ENCODE measurements around the gene BIRC2.
A peak's percentile ranks its signal among the peaks of the same experiment; 100 is the strongest.

BIRC2 gene

DNA sequence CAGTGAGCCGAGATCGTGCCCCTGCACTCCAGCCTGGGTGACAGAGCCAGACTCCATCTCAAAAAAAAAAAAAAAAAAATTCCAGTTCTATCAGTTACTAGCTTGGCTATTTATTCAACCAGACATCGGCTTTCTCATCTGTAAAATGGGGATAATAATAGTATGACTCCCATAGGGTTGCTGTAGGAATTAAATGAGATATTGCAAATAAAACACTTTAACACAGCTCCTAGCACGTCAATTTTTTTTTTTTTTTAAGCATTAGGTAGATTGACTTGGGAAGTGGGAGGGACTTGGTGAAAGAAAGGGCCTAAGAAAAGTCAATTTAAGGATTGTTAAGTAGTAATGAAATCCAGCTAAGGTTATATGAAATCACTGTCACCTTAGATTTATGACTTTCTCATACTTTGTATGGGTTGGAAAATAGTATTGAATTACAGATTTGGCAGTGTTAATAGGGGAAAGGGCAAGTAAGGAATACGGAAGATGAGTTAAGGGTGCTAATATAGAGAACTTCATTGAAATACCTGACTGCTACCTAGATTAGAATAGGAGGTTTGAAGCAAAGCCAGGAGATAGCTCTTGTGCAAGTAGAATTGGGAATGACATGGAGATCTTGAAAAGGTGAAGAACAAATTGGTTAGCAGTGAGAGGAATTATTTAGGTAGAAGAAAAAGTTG, 28.8 kb downstream of the BIRC2 start:
- DNase-seq (ENCODE audit: low read depth), result no peak

DNA sequence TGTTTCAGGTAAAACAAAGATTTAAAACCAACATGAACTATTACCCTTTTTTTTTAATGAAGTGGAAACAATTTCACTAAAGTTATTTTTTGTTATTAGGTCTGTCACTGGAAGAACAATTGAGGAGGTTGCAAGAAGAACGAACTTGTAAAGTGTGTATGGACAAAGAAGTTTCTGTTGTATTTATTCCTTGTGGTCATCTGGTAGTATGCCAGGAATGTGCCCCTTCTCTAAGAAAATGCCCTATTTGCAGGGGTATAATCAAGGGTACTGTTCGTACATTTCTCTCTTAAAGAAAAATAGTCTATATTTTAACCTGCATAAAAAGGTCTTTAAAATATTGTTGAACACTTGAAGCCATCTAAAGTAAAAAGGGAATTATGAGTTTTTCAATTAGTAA, 30.9 kb downstream of the BIRC2 start:
- no peak for DNase-seq (ENCODE audit: low read depth)

DNA sequence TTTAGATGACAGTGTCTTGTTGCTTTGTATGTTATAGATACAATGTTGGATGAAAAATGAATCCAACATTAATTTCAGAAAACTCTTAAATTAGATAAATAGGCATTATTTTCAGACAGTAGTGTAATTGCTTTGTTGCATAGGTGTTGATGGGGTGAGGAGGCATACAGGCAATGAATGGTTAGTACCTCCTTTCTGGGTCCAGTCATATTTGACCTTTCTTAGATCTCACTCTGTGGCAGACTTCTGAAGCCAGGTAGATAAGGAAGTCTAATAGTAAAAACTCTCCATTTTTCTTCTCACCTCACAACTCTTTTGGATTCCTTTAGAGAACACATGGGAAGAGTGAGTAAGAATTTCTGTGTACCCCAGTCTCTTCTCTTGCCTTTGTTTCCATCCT, 31.8 kb downstream of the BIRC2 start:
- DNase-seq (ENCODE audit: low read depth), result no peak

DNA sequence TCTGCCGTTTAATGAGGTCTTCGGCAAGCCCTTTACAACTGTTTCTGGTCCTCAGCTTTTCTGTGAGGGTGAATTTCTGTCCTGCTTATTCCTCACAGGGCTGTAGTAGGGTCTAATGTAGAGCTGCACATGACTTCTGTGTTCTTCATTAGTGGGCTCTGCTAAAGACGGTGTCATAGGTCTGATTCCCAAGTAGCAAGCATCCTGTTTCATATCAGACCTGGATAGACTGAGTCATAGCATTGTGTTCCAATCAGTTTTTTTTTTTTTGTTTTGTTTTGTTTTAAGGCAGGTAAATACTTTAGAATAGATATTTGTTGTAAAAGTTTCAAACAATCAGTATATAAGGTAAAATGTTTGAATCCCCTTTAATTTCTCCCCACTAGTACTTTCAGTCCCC, 35.4 kb downstream of the BIRC2 start:
- no peak for DNase-seq (ENCODE audit: low read depth)

DNA sequence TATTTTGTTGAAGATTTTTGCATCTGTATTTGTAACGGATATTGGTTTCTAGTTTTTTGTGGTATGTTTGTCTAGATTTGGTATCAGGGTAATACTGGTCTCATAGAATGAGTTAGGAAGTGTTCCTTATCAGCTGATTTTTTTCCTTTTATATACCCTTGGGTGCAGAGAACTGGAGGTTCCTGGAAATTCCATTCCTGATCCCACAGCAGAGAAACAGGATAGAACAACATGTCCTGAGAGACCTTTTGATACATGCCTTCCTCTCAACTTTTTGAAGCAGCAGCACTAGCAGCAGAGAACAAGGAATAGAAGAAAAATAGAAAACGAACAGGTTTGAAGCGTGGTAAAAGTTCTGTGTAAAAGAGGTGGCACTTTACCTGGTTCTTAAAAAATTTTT, 36.8 kb downstream of the BIRC2 start:
- no peak for DNase-seq (ENCODE audit: low read depth)

DNA sequence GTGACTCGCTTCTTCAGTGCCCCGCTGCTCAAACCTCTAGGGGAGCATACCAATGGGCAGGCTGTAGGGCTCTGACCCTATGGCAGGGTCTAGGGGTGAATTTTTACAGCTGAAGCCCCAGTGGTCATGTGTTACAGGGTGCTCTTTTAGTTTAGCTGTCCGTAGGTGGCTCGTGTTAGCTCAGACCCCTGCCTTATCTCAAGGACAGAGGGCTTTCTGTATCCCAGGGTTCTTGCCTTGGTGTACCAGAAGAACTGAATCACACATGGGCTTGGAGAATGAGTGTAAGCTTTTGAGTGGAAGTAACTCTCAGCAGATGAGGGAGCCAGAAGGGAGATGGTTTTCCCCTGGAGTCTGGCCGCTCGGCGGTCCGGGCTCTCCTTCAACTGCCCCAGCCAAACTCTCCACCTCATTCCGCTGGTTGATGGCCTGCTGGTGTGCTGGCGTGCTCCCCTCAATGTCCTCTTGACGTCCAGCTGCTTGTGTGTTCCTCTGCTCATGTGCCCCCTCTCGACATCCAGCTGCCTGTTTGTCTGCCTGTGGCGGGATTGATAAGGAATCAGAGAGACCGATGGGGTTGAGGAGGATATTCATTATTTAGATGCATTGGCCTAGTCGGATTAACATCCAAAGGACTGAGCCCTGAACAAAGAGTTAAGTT, 37.5 kb downstream of the BIRC2 start:
- no peak for DNase-seq (ENCODE audit: low read depth)

DNA sequence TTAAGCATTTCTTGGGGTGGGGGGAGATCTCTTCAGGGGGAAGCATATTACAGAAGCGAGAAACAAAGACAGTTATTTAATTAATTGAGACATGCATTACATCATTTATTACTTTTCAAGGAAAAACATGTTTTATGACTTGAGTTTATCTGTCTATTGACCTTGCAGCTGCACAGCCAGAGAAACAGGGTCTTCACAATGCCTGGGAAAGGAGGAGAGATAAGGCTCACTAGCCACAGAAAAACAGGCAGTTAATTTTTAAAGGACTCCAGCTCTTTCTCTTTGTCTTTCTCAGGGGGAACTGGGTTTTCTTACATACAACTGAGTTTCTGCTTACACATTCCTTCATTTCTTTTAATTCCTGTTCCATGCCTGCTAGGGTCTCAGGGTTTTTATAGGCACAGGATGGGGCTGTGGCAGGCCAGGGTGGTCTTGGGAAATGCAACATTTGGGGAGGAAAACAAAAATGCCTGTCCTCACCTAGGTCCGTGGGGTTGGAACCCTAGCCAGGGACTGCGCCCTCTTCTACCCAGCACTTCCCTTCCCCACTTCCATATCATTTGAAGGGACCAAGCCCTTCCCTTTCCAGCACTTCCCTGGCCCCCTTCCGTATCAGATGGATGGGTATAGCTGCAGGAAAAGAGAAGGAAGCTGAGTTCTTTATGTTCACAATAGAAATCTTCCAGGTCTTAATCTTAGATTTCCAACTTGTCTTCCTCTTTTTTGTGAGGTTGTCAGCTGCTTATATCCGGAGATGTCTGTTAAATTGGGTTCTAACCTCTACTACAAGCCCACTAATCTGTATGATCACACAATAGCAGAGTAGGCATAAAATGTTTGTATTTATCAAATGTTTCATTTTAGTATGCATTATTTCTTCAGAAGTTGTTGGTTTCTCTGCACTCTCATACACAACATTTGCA, 38.3 kb downstream of the BIRC2 start:
- DNase-seq (ENCODE audit: low read depth), result no peak

DNA sequence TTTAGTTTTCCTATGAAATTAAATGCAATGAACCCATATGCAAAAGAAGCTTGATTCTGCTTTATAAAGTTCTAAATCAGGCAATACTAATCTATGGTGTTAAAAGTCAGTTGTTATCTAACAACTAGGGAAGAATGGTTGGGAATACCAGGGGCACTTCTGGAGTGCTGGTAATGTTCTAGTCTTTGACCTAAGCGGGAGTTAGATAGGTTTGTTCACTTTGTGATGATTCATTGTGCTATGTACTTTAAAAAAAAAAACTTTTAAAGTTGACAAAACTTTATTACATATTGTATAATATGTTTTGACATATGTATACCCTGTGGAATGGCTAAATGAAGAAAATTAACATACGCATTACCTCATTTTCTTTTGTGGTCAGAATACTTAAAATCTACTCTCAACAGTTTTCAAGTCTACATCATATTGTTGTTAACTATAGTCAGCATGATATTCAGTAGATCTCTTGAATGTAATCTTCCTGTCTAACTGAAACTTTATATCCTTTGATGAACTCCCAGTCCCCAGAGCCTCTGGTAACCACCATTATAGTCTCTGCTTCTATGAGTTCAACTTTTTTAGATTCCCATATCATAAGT, 39.2 kb downstream of the BIRC2 start:
- no peak for DNase-seq (ENCODE audit: low read depth)

DNA sequence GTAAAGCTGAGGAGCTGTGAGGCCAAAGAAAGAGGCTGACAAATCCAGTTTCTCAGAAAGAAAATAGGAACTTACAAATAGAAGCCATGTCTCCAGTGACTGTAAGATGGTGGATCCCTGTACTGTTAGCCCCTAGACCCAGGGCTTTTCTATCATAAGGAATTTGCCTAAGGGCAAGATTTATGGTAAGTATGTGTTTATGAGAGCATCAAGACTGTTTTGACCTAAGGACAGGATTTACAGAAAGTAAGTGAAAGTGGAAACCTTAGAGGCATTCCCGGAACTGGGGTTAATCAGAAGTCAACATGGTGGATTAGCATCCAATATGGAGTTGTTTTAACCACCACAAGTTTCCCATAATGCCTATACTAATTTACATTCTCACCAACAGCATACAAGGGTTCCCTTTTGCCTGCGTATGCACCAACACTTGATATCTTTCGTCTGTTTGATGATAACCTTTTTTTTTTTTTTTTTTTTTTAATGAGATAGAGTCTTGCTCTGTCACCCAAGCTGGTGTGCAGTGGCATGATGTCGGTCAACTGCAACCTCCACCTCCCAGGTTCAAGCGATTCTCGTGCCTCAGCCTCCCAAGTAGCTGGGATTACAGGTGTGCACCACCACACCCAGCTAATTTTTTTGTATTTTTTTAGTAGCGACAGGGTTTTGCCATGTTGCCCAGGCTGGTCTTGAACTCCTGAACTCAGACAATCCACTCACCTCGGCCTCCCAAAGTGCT, 40.2 kb downstream of the BIRC2 start:
- no peak for DNase-seq (ENCODE audit: low read depth)

DNA sequence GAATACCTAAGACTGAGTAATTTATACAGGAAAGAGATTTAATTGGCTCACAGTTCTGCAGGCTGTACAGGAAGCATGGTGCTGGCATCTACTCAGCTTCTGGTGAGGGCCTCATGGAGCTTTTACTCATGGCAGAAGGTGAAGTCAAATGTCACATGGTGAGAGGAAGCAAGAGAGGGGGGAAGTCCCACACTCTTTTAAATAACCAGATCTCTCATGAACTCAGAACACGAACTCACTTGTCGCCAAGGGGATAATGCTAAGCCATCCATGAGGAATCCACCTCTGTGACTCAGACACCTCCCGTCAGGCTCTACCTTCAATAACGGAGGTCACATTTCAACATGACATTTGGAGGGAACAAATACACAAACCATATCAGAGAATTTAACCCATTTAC, 42.2 kb downstream of the BIRC2 start:
- no peak for DNase-seq (ENCODE audit: low read depth)

DNA sequence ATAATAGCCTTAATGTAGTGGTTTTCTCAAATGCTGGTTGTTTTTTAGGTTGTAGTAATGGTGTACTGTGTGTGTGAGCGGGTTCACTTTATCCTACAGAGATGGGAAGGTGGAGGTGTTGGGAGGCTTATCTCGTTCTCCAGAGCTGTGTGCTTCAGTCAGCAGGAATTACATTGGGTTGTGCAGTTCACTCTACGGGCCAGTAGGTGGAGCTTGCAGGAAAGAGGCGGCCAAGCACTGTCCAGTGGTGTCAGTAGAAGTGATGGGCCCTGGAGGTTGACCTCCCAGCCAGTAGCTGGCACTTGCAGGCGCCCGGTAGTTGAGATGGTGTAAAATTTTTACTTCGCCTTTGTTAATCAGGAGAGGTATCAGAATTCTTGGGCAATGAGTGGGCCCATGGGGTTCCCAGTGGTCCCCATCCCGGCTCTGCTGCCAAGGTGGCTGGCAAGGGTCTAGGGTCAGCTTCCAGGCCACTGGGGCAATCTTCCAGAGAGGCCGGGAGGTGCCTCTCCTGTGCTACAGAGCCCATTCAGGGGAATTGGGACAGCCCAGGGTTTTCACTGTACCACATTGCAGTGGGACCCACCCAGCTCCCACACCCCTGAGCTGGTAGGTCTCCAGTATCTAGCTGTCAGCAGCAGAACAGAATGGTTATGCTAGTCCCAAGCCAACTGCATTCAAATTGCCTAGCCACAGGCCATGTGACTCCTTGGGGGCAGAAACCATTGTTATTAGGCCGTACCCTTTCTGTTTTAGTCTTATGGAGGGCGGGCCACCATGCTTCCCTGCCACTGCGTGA, 43.9 kb downstream of the BIRC2 start:
- peak; percentile 62 for DNase-seq (ENCODE audit: low read depth)

DNA sequence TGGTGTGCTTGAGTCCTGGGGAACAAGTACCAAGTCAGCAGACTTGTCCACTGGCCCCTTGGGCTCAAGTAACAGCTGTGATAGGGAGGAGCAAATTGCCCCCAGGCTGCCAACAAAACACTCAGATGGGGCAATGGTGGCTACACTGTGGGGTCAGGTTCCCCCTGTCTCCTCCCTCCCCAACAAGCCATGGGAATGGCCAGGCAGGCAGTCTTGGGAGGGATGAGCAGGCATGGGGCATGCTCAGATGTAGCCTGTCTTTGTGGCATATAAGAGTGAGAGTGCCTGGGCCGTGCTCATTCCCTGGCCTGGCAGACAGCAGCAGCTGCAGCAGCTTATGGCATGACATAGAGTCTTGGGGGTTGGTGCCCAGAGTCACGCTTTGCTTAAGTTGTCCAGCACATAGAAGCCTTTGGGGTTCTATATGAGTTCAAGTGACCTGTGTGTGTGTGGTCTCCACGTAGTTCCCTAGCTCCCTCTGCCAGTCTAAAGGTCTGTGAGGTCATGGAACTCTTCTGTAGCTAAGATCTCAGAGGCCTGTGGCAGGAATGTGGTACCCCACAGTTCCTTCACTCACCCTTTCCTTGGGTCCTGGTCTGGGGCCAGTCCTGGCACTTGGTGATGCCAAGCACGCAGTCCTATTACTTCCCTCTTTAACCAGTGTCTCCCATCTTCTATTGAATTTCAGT, 44.7 kb downstream of the BIRC2 start:
- DNase-seq (ENCODE audit: low read depth), result no peak

DNA sequence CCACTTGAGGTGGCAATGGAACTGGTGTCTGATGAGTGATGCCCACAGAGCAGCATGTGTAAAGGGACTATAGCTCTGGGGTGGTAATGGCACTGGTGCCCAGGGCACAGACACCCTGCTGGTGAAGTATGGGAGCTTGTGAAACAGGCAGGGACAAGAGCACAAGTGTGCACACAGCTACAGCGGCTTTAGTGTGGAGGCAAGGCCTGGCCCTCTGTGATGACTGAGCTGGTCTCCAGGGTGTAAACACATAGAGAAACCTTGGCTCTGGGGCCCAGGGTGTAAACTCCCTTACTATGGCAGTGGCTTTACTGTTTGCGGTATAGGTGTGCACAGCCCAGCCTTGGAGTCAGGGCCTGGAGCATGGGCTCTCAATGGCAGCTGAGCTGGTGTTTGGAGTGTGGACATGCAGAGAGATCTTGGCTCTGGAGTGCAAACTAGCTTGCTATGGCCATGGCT, 46.3 kb downstream of the BIRC2 start:
- DNase-seq (ENCODE audit: low read depth), result no peak

DNA sequence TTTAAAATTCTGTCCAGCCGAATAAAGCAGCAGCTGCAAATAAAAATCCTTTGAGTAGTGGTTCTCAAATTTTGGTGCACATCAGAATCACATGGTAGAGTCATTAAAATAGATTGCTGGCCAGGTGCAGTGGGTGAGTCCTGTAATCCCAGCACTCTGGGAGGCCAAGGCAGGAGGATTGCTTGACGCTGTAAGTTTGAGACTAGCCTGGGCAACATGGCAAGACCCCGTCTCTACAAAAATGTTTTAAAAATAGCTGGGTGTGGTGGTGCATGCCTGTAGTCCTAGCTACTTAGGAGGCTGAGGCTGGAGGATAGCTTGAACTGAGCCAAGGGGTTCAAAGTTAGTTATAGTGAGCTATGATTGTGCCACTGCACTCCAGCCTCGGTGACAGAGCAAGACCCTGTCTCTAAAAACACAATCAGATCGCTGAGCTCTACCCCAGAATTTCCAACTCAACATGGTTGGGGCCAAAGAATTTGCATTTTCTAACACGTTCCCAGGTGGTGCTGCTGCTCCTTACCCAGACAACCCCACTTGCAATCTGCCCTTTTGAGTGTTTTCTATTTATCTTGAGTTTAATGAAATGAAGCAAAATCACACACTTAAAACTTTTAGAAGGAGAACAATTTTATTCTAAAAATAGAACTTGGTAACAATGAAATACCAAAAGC, 48.8 kb downstream of the BIRC2 start:
- DNase-seq (ENCODE audit: low read depth), result no peak

DNA sequence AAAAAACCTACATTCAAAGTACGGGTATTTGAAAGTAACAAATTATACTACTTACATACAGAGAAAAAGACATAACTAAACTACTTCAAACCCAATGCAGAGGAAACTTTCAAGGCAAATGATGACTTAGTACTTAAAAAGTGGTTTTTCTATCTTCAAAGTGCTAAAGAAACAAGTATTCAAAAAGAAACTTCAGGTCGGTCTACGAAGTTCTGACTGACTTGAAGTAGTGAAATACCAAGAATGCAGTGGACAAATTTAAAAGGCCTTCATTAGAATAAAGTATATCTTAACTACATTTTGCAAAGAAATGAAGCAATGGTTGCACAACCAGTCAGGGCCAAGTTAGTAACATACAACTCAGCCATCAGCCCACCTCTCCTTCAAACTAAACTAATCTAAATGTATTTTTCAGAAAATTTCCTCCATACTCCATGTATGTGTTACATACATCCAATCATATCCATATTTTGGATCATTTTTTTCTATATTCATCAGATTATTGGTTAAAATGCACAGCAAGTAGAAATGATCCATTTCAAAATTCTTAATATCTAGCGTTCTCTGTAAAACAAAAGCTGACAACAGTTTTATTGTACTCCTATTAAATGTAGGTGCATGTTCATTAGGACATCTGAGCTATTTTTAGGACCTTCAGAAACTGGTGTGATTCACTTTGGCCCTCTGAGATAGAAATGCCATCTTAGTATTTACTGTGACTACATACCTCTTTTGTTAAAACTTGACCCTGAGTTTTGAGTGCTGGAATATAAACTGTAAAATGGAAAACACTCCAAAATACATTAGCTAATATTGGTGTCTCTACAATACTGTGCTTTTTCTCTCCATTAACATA, 49.9 kb downstream of the BIRC2 start:
- no peak for DNase-seq (ENCODE audit: low read depth)

DNA sequence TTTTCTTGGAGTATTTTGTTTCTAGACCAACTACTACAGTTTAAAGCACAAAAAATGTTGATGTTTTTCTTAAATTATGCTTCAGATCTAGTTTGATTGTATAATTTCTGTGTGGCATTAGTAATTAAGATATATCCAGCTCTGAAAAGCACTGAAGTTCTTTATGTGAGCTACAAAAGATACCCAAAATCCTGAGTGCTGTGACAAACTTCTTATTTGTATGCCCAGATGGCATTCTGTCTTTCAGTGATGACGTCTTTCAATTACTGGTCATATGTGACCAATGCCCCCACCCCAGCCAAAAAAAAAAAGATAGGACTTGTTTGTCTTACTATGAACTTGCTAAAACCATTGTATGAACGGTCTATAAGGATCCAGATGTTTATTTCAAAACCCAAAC, 51.3 kb downstream of the BIRC2 start:
- DNase-seq (ENCODE audit: low read depth), result no peak

DNA sequence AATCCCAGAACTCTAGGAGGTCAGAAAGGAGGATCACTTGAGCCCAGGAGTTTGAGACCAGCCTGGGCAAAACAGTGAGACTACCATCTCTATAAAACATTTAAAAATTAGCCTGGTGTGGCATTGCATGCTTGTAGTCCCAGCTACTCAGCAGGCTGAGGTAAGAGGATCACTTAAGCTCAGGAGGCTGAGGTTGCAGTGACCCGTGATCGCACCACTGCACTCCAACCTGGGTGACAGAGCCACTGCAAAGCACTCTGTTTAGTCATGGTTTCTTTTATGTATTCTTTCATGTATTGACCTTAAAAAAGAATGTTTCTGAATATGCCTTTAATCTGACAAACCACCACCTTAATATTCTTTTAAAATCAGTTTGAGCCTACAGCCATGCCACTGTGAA, 52.2 kb downstream of the BIRC2 start:
- no peak for DNase-seq (ENCODE audit: low read depth)

DNA sequence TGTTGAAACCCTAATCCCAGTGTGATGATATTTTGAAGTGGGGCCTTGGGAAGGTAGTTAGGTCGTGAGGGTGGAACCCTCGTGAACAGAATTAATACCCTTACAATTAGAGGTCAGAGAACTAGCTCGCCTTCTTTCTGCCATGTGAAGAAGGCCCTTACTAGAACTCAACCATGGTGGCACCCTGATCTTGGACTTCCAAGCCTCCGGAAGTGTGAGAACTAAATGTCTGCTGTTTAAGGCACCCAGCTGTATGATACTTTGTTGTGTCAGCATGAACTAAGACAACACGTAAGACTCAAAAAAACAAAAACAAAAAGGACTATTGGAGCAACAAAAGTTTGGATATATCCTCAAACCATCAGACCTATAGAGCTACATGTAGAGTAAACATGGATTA, 53.6 kb downstream of the BIRC2 start:
- DNase-seq (ENCODE audit: low read depth), result no peak

DNA sequence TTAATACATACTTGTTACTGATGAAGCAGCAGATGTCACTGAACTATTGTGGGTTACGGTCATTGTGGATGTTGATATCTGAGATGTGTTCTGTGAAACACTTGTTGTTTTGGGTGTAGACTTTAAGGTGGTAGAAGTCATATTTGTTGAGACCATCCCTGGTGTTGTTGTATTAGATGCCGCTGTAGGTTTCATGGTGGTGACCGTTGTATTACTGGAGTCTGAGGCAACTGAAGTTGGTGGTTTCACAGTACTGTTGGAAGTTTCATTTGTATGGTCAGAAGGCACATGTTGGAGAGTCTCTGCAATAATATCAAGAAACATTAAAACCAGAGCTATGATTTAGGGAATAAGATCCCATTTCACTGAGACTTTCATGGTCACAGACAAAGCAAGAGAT, 54.9 kb downstream of the BIRC2 start:
- DNase-seq (ENCODE audit: low read depth), result no peak
